Measurements from ENCODE around the gene FLRT1.
A peak's percentile ranks its signal among the peaks of the same experiment; 100 is the strongest.
"Not testable (repeated sequence)": the region's sequence is repeated elsewhere in the genome, so short reads cannot be mapped to it uniquely, and the experiment has no call there.

FLRT1 gene

GRCh38 chr11:64026575-64027205 is 9.0 kb upstream of the FLRT1 start:
- DNase-seq: peak; percentile 47

GRCh38 chr11:64027651-64028397 is 7.9 kb upstream of the FLRT1 start:
- no peak for DNase-seq

GRCh38 chr11:64028398-64029115 is 7.2 kb upstream of the FLRT1 start:
- DNase-seq: peak; percentile 91

- no peak for DNase-seq
Observed at GRCh38 chr11:64029773-64030172, 6.0 kb upstream of the FLRT1 start.

GRCh38 chr11:64031001-64031400 is 4.7 kb upstream of the FLRT1 start:
- DNase-seq: no peak

GRCh38 chr11:64032050-64032449 is 3.7 kb upstream of the FLRT1 start:
- DNase-seq: no peak

- no peak for DNase-seq
Observed at GRCh38 chr11:64034411-64034811, 1.3 kb upstream of the FLRT1 start.

GRCh38 chr11:64035081-64035524 is 628 bp upstream of the FLRT1 start:
- no peak for DNase-seq

GRCh38 chr11:64036087-64037026 is 626 bp downstream of the FLRT1 start:
- DNase-seq: peak; percentile 73

- DNase-seq: peak; percentile 48
Observed at GRCh38 chr11:64037027-64037634, 1.4 kb downstream of the FLRT1 start.

- DNase-seq: no peak
Observed at GRCh38 chr11:64038500-64038899, 2.8 kb downstream of the FLRT1 start.

GRCh38 chr11:64039012-64039665 is 3.4 kb downstream of the FLRT1 start:
- DNase-seq: no peak

GRCh38 chr11:64040684-64041322 is 5.1 kb downstream of the FLRT1 start:
- DNase-seq: peak; percentile 65

- DNase-seq: no peak
Observed at GRCh38 chr11:64041846-64042245, 6.1 kb downstream of the FLRT1 start.

GRCh38 chr11:64042301-64042700 is 6.6 kb downstream of the FLRT1 start:
- no peak for DNase-seq

GRCh38 chr11:64043545-64043944 is 7.8 kb downstream of the FLRT1 start:
- no peak for DNase-seq

- DNase-seq: peak; percentile 95
Observed at GRCh38 chr11:64044730-64045393, 9.1 kb downstream of the FLRT1 start.

GRCh38 chr11:64045700-64046099 is 10.0 kb downstream of the FLRT1 start:
- DNase-seq: no peak

- not testable (repeated sequence) for DNase-seq
Observed at GRCh38 chr11:64047373-64047772, 11.6 kb downstream of the FLRT1 start.

GRCh38 chr11:64048042-64048854 is 12.5 kb downstream of the FLRT1 start:
- no peak for DNase-seq
